MCF 10A (cell line): Measurements from ENCODE around the gene ZNF804B. TPM values are rescaled to one million over a fixed set of nuclear protein-coding genes. Genes with fewer than 3 reads are reported as not detected.

Source experiments
- BruUV-seq: library from RNA; stranded (reverse); fragments of 400-500 nt; replicated peaks from 2 replicates; lab custom pipeline; 2021; lab: Mats Ljungman, UMichigan
- CTCF ChIA-PET: fragments of 300-600 bp; sonication (Branson Sonifier 250); formaldehyde crosslinking; extraction: SDS; loops from one replicate; lab custom pipeline; 2021; ENCODE audit warnings: antibody characterized with exemption, inconsistent platforms; lab: Yijun Ruan, JAX
- POLR2A ChIA-PET: fragments of 300-600, 350-650 bp; sonication (Branson Sonifier 250); formaldehyde crosslinking; extraction: SDS; loops from one replicate; lab custom pipeline; 2020; ENCODE audit warnings: antibody characterized with exemption, inconsistent platforms; lab: Yijun Ruan, JAX
- DNase-seq: peaks from one replicate; pipeline ENCODE4 v3.0.0-alpha.2; 2018; ENCODE audit not compliant: unreplicated experiment
- H3K27ac Mint-ChIP-seq: one replicate; pipeline ENCODE4 v1.8.0; 2022; ENCODE audit warnings: mild to moderate bottlenecking, low read depth, mixed read lengths; ENCODE audit not compliant: unreplicated experiment
- H3K27me3 Mint-ChIP-seq: one replicate; pipeline ENCODE4 v1.8.0; 2022; ENCODE audit warnings: mixed read lengths; ENCODE audit not compliant: insufficient read depth, unreplicated experiment
- H3K36me3 Mint-ChIP-seq: one replicate; pipeline ENCODE4 v1.8.0; 2022; ENCODE audit warnings: mild to moderate bottlenecking, moderate library complexity, mixed read lengths; ENCODE audit not compliant: insufficient read depth, unreplicated experiment
- H3K4me1 Mint-ChIP-seq: one replicate; pipeline ENCODE4 v1.8.0; 2022; ENCODE audit warnings: mixed read lengths; ENCODE audit not compliant: insufficient read depth, unreplicated experiment
- H3K4me3 Mint-ChIP-seq: one replicate; pipeline ENCODE4 v1.8.0; 2022; ENCODE audit warnings: mild to moderate bottlenecking, moderate library complexity, mixed read lengths; ENCODE audit not compliant: unreplicated experiment
- H3K9me3 Mint-ChIP-seq: one replicate; pipeline ENCODE4 v1.8.0; 2022; ENCODE audit warnings: mixed read lengths; ENCODE audit not compliant: unreplicated experiment
- intact Hi-C: fragments of 100-400 bp; cut with micrococcal nuclease; formaldehyde crosslinking; loops from 2 replicates; pipeline ENCODE4 v1.14.1; 2022
- total RNA-seq: library from RNA; stranded (reverse); gene quantifications from 2 replicates; pipeline ENCODE4 v1.2.3, GENCODE V29; 2022
- TF ChIP-seq, protein P1 (sequence below): fragments of 200-600 bp; IDR thresholded peaks from one replicate; pipeline ENCODE4 v1.8.0; 2022; ENCODE audit warnings: antibody characterized with exemption, mild to moderate bottlenecking; ENCODE audit not compliant: unreplicated experiment

ZNF804B gene
- total RNA-seq, 1 experiment from 2014 or later, result not detected

DNA sequence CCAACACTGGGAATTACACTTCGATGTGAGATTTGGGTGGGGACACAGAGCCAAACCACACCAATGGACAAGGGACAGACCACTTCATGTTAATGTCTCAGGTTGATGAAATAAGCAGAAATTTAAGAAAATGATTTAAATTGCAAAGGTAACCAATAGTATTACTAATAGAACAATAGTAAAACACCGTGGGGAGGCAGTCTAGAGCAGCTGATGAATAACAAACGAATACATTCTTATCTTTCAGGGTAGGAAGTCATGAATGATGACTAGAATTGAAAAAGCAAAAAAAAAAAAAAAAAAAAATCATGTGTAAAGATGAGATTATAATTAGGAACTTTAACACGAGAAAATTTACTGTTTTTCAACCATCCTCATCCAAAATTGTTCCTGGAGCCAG is 207.9 kb downstream of the ZNF804B start:
- intact Hi-C loops, result no loop called here
- CTCF ChIA-PET, result no interaction called here
- POLR2A ChIA-PET, result no interaction called here

DNA sequence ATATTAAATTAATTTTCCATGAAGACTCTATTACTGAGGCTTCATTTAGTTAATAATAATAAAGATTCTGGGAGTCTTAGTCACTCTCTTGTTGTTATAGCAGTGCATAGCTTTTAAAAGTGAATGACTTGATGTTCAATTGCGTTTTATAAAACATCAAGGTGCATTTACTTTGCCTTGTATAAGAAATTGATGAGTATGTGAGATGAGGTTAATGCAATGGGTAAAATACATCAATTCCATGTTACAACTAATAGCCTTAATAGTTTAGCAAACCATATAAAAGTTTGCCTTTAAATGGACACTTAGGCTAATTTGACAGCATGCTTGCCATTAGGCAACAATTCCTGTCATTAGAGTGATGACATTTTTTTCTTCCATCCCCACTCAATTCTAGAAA is 209.7 kb downstream of the ZNF804B start:
- CTCF ChIA-PET, result no interaction called here
- H3K4me1 Mint-ChIP-seq, result no peaks in the 10 kb centered on the region

More for the DNA sequence above, 207.9 kb downstream of the ZNF804B start:
- H3K27me3 Mint-ChIP-seq, result peaks cover 11% of the 10 kb centered on the region
- no peak for DNase-seq
- no peak overlapping the region for H3K4me3 Mint-ChIP-seq
- H3K4me1 Mint-ChIP-seq, result no peaks in the 10 kb centered on the region
- no TSS peak for BruUV-seq
- no peaks in the 10 kb centered on the region for H3K36me3 Mint-ChIP-seq
- H3K9me3 Mint-ChIP-seq, result no peaks in the 10 kb centered on the region
- no peak overlapping the region for H3K27ac Mint-ChIP-seq
- TF ChIP-seq, protein P1, sequence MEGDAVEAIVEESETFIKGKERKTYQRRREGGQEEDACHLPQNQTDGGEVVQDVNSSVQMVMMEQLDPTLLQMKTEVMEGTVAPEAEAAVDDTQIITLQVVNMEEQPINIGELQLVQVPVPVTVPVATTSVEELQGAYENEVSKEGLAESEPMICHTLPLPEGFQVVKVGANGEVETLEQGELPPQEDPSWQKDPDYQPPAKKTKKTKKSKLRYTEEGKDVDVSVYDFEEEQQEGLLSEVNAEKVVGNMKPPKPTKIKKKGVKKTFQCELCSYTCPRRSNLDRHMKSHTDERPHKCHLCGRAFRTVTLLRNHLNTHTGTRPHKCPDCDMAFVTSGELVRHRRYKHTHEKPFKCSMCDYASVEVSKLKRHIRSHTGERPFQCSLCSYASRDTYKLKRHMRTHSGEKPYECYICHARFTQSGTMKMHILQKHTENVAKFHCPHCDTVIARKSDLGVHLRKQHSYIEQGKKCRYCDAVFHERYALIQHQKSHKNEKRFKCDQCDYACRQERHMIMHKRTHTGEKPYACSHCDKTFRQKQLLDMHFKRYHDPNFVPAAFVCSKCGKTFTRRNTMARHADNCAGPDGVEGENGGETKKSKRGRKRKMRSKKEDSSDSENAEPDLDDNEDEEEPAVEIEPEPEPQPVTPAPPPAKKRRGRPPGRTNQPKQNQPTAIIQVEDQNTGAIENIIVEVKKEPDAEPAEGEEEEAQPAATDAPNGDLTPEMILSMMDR, result no peak

DNA sequence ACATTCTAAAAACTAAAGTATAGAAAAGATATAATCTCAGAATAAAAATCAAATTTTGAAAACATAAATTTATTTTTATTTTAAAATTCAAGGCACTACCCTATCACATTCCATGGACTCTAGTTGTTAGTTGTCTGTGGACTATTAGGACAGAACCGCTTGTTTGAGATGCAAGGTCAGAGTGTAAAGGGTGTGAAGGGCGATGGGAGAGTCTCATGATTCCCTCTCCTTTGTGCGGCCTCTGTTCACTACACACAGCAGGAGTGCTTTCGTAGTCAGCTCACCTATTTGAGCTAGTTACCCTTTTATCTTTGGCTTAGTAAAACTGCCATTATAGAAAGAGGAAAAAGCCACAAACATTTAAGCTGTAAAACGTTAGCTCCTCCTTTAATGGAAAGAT is 225.8 kb downstream of the ZNF804B start:
- H3K9me3 Mint-ChIP-seq, result peaks cover 14% of the 10 kb centered on the region
- DNase-seq, result no peak
- CTCF ChIA-PET, result no interaction called here
- no peaks in the 10 kb centered on the region for H3K36me3 Mint-ChIP-seq
- intact Hi-C loops, result no loop called here
- no peaks in the 10 kb centered on the region for H3K27me3 Mint-ChIP-seq
- no TSS peak for BruUV-seq
- no peaks in the 10 kb centered on the region for H3K4me1 Mint-ChIP-seq
- TF ChIP-seq, protein P1, result no peak
- POLR2A ChIA-PET, result no interaction called here
- H3K27ac Mint-ChIP-seq, result no peak overlapping the region
- no peak overlapping the region for H3K4me3 Mint-ChIP-seq

More for the DNA sequence above, 209.7 kb downstream of the ZNF804B start:
- TF ChIP-seq, protein P1, result no peak
- no peak overlapping the region for H3K27ac Mint-ChIP-seq
- peaks cover 11% of the 10 kb centered on the region for H3K27me3 Mint-ChIP-seq
- DNase-seq, result no peak
- no peaks in the 10 kb centered on the region for H3K9me3 Mint-ChIP-seq
- no peaks in the 10 kb centered on the region for H3K36me3 Mint-ChIP-seq
- POLR2A ChIA-PET, result no interaction called here
- BruUV-seq, result no TSS peak
- H3K4me3 Mint-ChIP-seq, result no peak overlapping the region
- intact Hi-C loops, result no loop called here

DNA sequence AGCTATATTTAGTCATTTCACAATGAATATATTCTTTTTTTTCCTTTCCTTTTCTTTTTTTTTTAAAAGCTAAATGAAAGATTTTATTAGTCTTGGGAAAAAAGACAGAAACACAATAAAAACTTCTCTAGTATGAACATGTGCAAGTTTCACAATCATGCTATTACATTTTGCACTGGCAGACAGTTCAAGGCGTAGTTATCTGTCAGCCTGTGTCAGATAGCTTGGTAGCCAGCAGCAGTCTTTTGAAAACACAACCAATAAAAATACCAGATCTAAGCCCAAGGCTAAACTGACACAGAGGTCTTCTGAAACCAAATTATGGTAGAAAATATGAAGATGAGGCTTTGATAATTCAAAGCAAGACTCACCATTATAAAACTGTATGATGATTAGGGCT is 241.8 kb downstream of the ZNF804B start:
- H3K4me1 Mint-ChIP-seq, result no peaks in the 10 kb centered on the region
- no peak overlapping the region for H3K27ac Mint-ChIP-seq
- intact Hi-C loops, result no loop called here
- no peaks in the 10 kb centered on the region for H3K36me3 Mint-ChIP-seq
- H3K4me3 Mint-ChIP-seq, result no peak overlapping the region
- BruUV-seq, result no TSS peak
- ChIA-PET CTCF (no interaction called here), POLR2A (interaction anchor here (0.6 kb wide), 1 partner anchor 636 kb away, joined by 3 read pairs; no protein-coding TSS in a partner anchor)
- no peak for DNase-seq
- TF ChIP-seq, protein P1, result no peak
- H3K27me3 Mint-ChIP-seq, result peaks cover 11% of the 10 kb centered on the region
- no peaks in the 10 kb centered on the region for H3K9me3 Mint-ChIP-seq
